ENCODE results near the gene PPARD. TPM values are rescaled to one million over a fixed set of nuclear protein-coding genes. Genes with fewer than 3 reads are reported as not detected.
"Not testable (repeated sequence)": the region's sequence is repeated elsewhere in the genome, so short reads cannot be mapped to it uniquely, and the experiment has no call there.

PPARD gene
- total and polyA plus RNA-seq, 2 donors from 2014 or later: 13.2 to 24.4 TPM

DNA sequence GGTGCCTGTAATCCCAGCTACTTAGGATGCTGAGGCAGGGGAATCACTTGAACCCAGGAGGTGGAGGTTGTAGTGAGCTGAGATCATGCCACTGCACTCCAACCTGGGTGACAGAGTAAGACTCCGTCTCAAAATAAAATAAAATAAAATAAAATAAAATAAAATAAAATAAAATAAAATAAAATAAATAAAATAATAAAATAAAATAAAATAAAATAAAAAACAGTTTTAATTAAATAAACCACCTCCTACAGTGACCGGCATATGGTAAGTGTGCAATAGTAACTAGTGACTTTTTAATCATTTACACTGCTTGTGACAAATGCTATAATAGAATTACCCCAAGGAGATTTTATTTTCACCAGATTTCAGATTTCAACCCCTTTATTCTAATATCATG lies 33.8 kb upstream of the PPARD start:
- H3K27ac ChIP-seq (ENCODE audit: low read depth in 2 of 2, low read length in 2 of 2); H3K27me3 ChIP-seq (ENCODE audit: control insufficient read depth, insufficient read depth, low read length); H3K9ac ChIP-seq (ENCODE audit: low read length in 3 of 3); H3K36me3 ChIP-seq (ENCODE audit: control insufficient read depth in 2 of 3, insufficient read depth in 3 of 3, low read length in 3 of 3); H3K9me3 ChIP-seq (ENCODE audit: control insufficient read depth in 2 of 3, insufficient read depth in 1 of 3, low read length in 3 of 3); FAIRE-seq; H3K4me1 ChIP-seq (ENCODE audit: control insufficient read depth in 2 of 3, insufficient read depth in 2 of 3, low read depth in 1 of 3, low read length in 3 of 3); DNase-seq; H3K4me3 ChIP-seq (ENCODE audit: low read length in 3 of 3); intact Hi-C loops (cut with DNase I): not testable (repeated sequence)

DNA sequence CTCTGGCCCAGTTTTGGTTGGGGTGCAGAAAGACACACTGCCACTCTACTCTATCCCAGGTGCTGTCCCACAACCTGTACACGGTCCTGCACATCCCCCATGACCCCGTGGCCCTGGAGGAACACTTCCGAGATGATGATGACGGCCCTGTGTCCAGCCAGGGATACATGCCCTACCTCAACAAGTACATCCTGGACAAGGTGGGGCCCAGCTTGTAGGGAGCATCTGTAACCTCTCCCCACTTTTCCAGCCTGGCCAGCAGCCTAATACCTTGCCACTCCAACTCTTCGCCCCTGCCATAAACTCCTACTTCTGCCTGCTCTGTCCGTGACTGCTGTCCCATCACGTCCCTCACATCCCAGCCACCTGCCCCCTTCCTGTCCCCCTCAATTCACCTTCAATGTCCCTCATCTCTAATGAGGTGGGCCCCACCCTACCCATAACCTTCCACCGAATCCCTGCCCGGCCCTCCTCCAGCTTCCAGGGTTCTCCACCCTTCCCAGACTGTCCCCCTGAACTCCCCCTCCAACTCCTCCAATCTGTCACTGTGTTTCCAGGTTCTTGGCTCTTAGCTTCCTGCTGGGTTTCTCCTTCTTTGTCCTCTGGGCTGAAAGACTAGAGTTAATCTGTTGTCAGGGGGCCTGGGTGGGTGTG lies 32.6 kb upstream of the PPARD start:
- FAIRE-seq: no peak
- intact Hi-C loops (cut with DNase I): no loop called here
- H3K27ac ChIP-seq (ENCODE audit: low read depth in 2 of 2, low read length in 2 of 2): no peak overlapping the region

DNA sequence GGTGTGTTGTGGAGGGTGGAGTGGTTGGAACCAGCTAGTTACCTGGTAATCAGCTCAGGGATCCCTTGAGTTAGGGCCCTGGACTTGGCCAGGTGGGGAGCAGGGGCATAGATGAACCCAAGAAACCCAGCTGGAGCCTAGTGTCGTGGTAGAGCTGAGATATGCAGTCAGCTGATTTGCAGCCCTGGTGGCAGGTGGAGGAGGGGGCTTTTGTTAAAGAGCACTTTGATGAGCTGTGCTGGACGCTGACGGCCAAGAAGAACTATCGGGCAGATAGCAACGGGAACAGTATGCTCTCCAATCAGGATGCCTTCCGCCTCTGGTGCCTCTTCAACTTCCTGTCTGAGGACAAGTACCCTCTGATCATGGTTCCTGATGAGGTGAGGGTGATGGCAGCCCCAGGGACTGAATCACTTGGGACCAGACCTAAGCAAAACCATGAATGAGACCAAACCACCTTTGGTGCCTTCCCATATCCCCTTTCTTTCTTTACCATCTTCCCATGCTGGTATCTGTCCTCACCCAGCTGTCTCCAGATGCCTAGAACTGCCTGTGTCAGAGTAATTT lies 32.0 kb upstream of the PPARD start:
- Histone ChIP-seq H3K4me1 (ENCODE audit: control insufficient read depth in 2 of 3, insufficient read depth in 2 of 3, low read depth in 1 of 3, low read length in 3 of 3) (no peaks in the 10 kb centered on the region), H3K9me3 (ENCODE audit: control insufficient read depth in 2 of 3, insufficient read depth in 1 of 3, low read length in 3 of 3) (no peaks in the 10 kb centered on the region), H3K36me3 (ENCODE audit: control insufficient read depth in 2 of 3, insufficient read depth in 3 of 3, low read length in 3 of 3) (no peaks in the 10 kb centered on the region), H3K9ac (ENCODE audit: low read length in 3 of 3) (no peak overlapping the region), H3K27ac (ENCODE audit: low read depth in 2 of 2, low read length in 2 of 2) (no peak overlapping the region), H3K4me3 (ENCODE audit: low read length in 3 of 3) (no peak overlapping the region), H3K27me3 (ENCODE audit: control insufficient read depth, insufficient read depth, low read length) (no peaks in the 10 kb centered on the region)
- no peak for TF ChIP-seq CTCF (IDR thresholded peaks at IDR 0.05; ENCODE audit: borderline replicate concordance, extremely low read depth, insufficient read depth)
- no peak for FAIRE-seq
- intact Hi-C loops (cut with DNase I): no loop called here
- peak in 1 of 5 donors; percentile 9 for DNase-seq

More for the DNA sequence above, 32.6 kb upstream of the PPARD start:
- no peaks in the 10 kb centered on the region for H3K4me1 ChIP-seq (ENCODE audit: control insufficient read depth in 2 of 3, insufficient read depth in 2 of 3, low read depth in 1 of 3, low read length in 3 of 3)
- no peaks in the 10 kb centered on the region for H3K27me3 ChIP-seq (ENCODE audit: control insufficient read depth, insufficient read depth, low read length)
- TF ChIP-seq CTCF (IDR thresholded peaks at IDR 0.05; ENCODE audit: borderline replicate concordance, extremely low read depth, insufficient read depth): no peak
- H3K4me3 ChIP-seq (ENCODE audit: low read length in 3 of 3): no peak overlapping the region
- H3K9me3 ChIP-seq (ENCODE audit: control insufficient read depth in 2 of 3, insufficient read depth in 1 of 3, low read length in 3 of 3): no peaks in the 10 kb centered on the region
- H3K9ac ChIP-seq (ENCODE audit: low read length in 3 of 3): no peak overlapping the region
- peak in 1 of 5 donors; percentile 11 for DNase-seq
- no peaks in the 10 kb centered on the region for H3K36me3 ChIP-seq (ENCODE audit: control insufficient read depth in 2 of 3, insufficient read depth in 3 of 3, low read length in 3 of 3)

- no peaks in the 10 kb centered on the region for H3K27me3 ChIP-seq (ENCODE audit: control insufficient read depth, insufficient read depth, low read length)
- TF ChIP-seq CTCF (IDR thresholded peaks at IDR 0.05; ENCODE audit: borderline replicate concordance, extremely low read depth, insufficient read depth): no peak
- DNase-seq (peak in 2 of 5 donors; percentile 5 to 18), FAIRE-seq (no peak)
- H3K36me3 ChIP-seq (ENCODE audit: control insufficient read depth in 2 of 3, insufficient read depth in 3 of 3, low read length in 3 of 3): no peaks in the 10 kb centered on the region
- H3K9me3 ChIP-seq (ENCODE audit: control insufficient read depth in 2 of 3, insufficient read depth in 1 of 3, low read length in 3 of 3): no peaks in the 10 kb centered on the region
- intact Hi-C loops (cut with DNase I): no loop called here
- no peaks in the 10 kb centered on the region for H3K4me1 ChIP-seq (ENCODE audit: control insufficient read depth in 2 of 3, insufficient read depth in 2 of 3, low read depth in 1 of 3, low read length in 3 of 3)
- no peak overlapping the region for H3K4me3 ChIP-seq (ENCODE audit: low read length in 3 of 3)
- no peak overlapping the region for H3K27ac ChIP-seq (ENCODE audit: low read depth in 2 of 2, low read length in 2 of 2)
- H3K9ac ChIP-seq (ENCODE audit: low read length in 3 of 3): no peak overlapping the region
Observed at GRCh38 chr6:35311390-35312075, 30.8 kb upstream of the PPARD start.
